Suprapubic skin (tissue), 4 donors: ENCODE measurements around the gene SPRR1A. TPM values are rescaled to one million over a fixed set of nuclear protein-coding genes. Genes with fewer than 3 reads are reported as not detected.

Experiments used
- DNase-seq, 2 donors: peaks; one replicate each; pipeline ENCODE4 v3.0.0-alpha.2; 2019; ENCODE audit warnings: low spot score in 2 of 2
- H3K27ac ChIP-seq: fragments of 200-600 bp; sonication (generic); one replicate; pipeline ENCODE4 v1.5.1; 2019
- H3K27me3 ChIP-seq: fragments of 200-600 bp; sonication (generic); one replicate; pipeline ENCODE4 v1.5.1; 2019
- H3K36me3 ChIP-seq: fragments of 200-600 bp; sonication (generic); one replicate; pipeline ENCODE4 v1.5.1; 2019
- H3K4me1 ChIP-seq: fragments of 200-600 bp; sonication (generic); one replicate; pipeline ENCODE4 v1.5.1; 2019
- H3K4me3 ChIP-seq: fragments of 200-600 bp; sonication (generic); one replicate; pipeline ENCODE4 v1.5.1; 2019; ENCODE audit warnings: mild to moderate bottlenecking
- H3K9me3 ChIP-seq: fragments of 200-600 bp; sonication (generic); one replicate; pipeline ENCODE4 v1.5.1; 2019
- CTCF ChIP-seq, 2 donors: fragments of 200-600 bp in 1 of 2; fragments of 450-650 bp in 1 of 2; sonication (generic) in 1 of 2; IDR thresholded peaks; one replicate each; pipeline ENCODE4 v1.5.1; 2016 to 2019; ENCODE audit warnings: antibody characterized with exemption in 2 of 2, mild to moderate bottlenecking in 1 of 2, moderate library complexity in 1 of 2
- EP300 ChIP-seq: sonication (generic); formaldehyde crosslinking; IDR thresholded peaks from one replicate; pipeline ENCODE4 v1.6.1; 2017; ENCODE audit warnings: antibody characterized with exemption
- POLR2A ChIP-seq, 2 donors: fragments of 450-650 bp; IDR thresholded peaks; one replicate each; pipeline ENCODE4 v1.6.1; 2017; ENCODE audit warnings: antibody characterized with exemption in 2 of 2, mild to moderate bottlenecking in 2 of 2, moderate library complexity in 2 of 2
- POLR2AphosphoS5 ChIP-seq, 3 donors: sonication (generic); formaldehyde crosslinking; IDR thresholded peaks; one replicate each; pipeline ENCODE4 v1.6.1; 2017; ENCODE audit warnings: antibody characterized with exemption in 3 of 3
- WGBS: methylation state at CpG from one replicate; pipeline ENCODE4 v1.1.5; 2018; 5-methylcytosine and 5-hydroxymethylcytosine counted together
- total RNA-seq, 4 donors: library from RNA; depleted of rRNA; stranded (reverse); fragments of >200 nt; gene quantifications; one replicate each; pipeline ENCODE4 v1.1.0, GENCODE V29; 2016

Gene SPRR1A
- 10 to 100 TPM in 1 of 4 donors, not detected in 3; 66.5 TPM for total RNA-seq

DNA sequence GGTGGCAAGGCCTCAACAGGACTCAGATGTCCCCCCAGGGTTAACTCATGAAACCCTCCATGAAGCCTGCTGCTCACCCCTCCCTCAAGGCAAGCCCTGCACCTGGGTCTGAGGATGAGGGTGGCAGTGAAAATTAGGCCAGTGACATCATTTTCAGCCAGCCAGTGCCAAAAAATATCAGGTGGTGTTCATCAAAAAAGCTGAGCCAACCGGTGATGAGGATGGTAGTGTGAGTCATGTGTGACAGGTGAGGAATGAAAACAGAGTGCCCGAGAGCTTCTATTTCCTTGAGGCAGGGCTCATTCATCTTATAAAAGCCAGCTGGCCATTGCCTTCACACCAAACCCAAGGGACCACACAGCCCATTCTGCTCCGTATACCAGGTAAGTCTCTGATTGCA is at the start of gene SPRR1A:
SPRR1A (plus strand) TSS at position 339 of the 400 bp plus-strand sequence. CDS start 1,150 bp downstream, outside the sequence.
- H3K27me3 ChIP-seq = peaks cover 4% of the 10 kb centered on the region
- TF ChIP-seq POLR2A (IDR thresholded peaks at IDR 0.05) = no peak
- no peak for TF ChIP-seq CTCF (IDR thresholded peaks at IDR 0.05)
- TF ChIP-seq POLR2AphosphoS5 (IDR thresholded peaks at IDR 0.05) = no peak
- TF ChIP-seq EP300 = no peak
- WGBS = 59% methylated on average over 3 of the region's 3 CpGs
- no peaks in the 10 kb centered on the region for H3K36me3 ChIP-seq
- peaks cover 10% of the 10 kb centered on the region for H3K4me1 ChIP-seq
- no peak within 1 kb of the TSS for H3K27ac ChIP-seq
- no peaks in the 10 kb centered on the region for H3K9me3 ChIP-seq
- H3K4me3 ChIP-seq = no peak within 1 kb of the TSS
- no peak for DNase-seq

GRCh38 chr1:152940614-152941013 is 43.3 kb upstream of the SPRR1A start:
- 81% methylated on average over 1 of the region's 1 CpG for WGBS
- no peaks in the 10 kb centered on the region for H3K9me3 ChIP-seq
- no peak overlapping the region for H3K4me3 ChIP-seq
- H3K27ac ChIP-seq = no peak overlapping the region
- H3K4me1 ChIP-seq = no peaks in the 10 kb centered on the region
- TF ChIP-seq POLR2A (IDR thresholded peaks at IDR 0.05) = no peak
- TF ChIP-seq EP300 = no peak
- TF ChIP-seq POLR2AphosphoS5 (IDR thresholded peaks at IDR 0.05) = no peak
- no peak for TF ChIP-seq CTCF (IDR thresholded peaks at IDR 0.05)
- DNase-seq = no peak
- no peaks in the 10 kb centered on the region for H3K36me3 ChIP-seq
- H3K27me3 ChIP-seq = no peaks in the 10 kb centered on the region

DNA sequence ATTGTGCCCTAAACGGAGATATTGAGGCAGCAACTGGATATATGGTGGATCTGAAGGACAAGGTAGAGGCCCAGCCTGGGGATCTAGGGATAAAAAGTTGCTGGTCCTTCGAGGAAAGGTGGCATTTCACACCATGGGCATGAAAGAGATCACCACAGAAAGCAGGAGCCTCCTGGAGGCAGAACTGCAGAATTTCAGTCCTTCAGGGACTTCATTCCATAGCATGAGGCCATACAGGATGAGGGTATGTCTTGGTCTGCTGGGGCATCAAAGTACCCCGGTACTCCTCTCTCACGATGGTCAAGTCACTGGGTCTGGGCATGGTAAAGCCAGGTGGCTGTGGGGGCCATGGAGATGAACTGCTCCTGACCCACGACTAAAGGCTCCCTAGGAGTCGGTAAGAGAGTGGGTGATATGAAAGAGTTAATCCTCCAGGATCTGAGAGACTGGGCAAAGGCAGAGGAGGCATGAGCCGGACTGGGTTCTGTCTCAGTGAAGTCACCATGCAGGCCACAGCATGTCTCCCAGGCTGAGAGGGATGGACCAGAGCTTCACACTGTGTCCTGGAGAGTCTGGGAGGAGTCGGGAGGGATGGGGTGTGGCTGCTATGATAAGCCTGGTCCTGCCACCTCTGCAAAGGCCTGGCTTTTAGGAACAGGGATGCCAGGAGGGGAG is 42.7 kb upstream of the SPRR1A start:
- H3K4me3 ChIP-seq = no peak overlapping the region
- no peak for DNase-seq
- 68% methylated on average over 7 of the region's 8 CpGs for WGBS
- H3K36me3 ChIP-seq = no peaks in the 10 kb centered on the region
- H3K9me3 ChIP-seq = no peaks in the 10 kb centered on the region
- H3K4me1 ChIP-seq = no peaks in the 10 kb centered on the region
- TF ChIP-seq EP300 (no peak), CTCF (IDR thresholded peaks at IDR 0.05) (no peak), POLR2A (IDR thresholded peaks at IDR 0.05) (no peak), POLR2AphosphoS5 (IDR thresholded peaks at IDR 0.05) (no peak)
- no peaks in the 10 kb centered on the region for H3K27me3 ChIP-seq
- H3K27ac ChIP-seq = no peak overlapping the region

DNA sequence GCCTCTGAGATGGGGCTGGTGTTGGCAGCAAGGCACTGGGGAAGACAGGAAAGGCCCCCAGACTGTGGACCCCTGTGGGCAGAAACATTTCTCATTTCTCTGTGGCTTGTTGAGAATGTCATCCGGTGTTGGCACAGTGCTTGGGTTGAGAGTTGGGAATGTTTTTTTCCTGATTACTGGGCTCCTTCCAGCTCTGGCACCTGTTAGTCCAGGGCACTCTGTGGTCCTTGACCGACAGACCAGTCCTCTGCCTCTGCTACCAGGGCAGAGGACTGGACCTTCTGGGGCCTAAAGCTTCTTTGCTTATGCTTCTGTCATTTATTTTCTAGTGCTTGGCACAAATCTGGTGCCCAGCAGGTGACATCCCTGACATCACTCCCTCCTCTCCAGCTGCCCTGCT is 41.7 kb upstream of the SPRR1A start:
- H3K4me1 ChIP-seq = no peaks in the 10 kb centered on the region
- H3K36me3 ChIP-seq = no peaks in the 10 kb centered on the region
- no peaks in the 10 kb centered on the region for H3K9me3 ChIP-seq
- H3K27me3 ChIP-seq = peaks cover 3% of the 10 kb centered on the region
- H3K27ac ChIP-seq = no peak overlapping the region
- WGBS = 80% methylated on average over 2 of the region's 2 CpGs
- no peak overlapping the region for H3K4me3 ChIP-seq
- DNase-seq = no peak
- TF ChIP-seq POLR2A (IDR thresholded peaks at IDR 0.05) (no peak), POLR2AphosphoS5 (IDR thresholded peaks at IDR 0.05) (no peak), CTCF (IDR thresholded peaks at IDR 0.05) (no peak), EP300 (no peak)

DNA sequence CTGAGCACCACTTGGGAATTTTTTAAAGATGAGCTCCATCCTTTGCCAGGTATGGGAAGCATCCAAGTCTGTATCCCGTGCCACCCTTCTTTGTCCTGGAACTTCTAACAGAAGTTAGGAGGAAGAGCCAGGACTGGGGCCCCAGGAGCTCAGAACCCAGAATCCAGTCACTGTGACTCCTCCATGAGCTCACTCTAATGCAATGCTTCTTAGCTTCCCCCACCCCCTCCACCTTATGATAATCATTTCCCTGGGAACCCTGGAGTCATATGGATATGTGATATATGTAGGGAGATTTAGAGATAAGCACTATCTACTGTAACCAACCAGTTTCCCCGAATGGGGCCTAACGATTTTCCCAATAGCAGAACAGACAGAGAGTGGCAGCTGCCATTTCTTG is 37.6 kb upstream of the SPRR1A start:
- DNase-seq = peak in 1 of 2 donors; percentile 29
- no peak overlapping the region for H3K4me3 ChIP-seq
- peaks cover 9% of the 10 kb centered on the region for H3K4me1 ChIP-seq
- no peaks in the 10 kb centered on the region for H3K9me3 ChIP-seq
- no peaks in the 10 kb centered on the region for H3K36me3 ChIP-seq
- no peak for TF ChIP-seq EP300
- no peak for TF ChIP-seq POLR2A (IDR thresholded peaks at IDR 0.05)
- no peak for TF ChIP-seq CTCF (IDR thresholded peaks at IDR 0.05)
- 52% methylated on average over 3 of the region's 3 CpGs for WGBS
- H3K27ac ChIP-seq = no peak overlapping the region
- H3K27me3 ChIP-seq = peaks cover 3% of the 10 kb centered on the region
